ENCODE results near the gene CYP4V2.

The CYP4V2 gene

DNA sequence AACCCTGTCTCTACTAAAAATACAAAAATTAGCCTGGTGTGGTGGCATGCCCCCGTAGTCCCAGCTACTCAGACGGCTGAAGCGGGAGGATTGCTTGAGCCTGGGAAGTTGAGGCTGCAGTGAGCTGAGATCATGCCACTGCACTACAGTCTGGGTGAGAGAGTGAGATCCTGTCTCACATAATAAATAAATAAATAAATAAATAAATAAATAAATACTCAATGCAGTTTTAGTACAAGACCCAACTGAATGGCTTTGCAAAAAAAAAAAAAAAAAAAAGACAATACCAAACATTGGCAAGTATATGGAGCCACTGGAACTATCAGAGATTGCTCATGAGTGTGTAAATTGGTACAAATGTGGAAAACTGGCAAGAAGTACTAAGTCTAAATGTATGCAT is 3.3 kb upstream of the CYP4V2 start:
- no peak for DNase-seq (ENCODE audit: low read depth in 2 of 3, low spot score in 2 of 3)

DNA sequence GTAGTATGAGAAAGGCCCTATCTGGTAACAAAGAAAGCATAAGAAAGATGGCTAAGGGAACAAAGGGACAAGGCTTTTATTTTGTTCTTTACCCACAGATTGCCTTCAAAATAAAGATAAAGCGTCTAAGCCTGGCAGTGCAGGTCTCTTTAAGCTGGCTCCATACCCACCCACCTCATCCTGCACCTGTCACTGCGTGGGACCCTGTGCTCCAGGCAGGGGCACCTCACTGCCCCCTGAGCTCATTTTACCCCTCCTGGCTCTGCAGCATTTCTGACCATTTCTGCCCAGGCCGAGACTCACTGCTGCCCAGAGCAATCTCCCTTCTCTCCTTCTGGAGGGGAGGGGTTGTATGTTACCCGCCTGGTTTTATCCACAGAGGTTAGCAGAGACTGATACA is 1.7 kb upstream of the CYP4V2 start:
- DNase-seq (ENCODE audit: low read depth in 2 of 3, low spot score in 2 of 3): no peak

DNA sequence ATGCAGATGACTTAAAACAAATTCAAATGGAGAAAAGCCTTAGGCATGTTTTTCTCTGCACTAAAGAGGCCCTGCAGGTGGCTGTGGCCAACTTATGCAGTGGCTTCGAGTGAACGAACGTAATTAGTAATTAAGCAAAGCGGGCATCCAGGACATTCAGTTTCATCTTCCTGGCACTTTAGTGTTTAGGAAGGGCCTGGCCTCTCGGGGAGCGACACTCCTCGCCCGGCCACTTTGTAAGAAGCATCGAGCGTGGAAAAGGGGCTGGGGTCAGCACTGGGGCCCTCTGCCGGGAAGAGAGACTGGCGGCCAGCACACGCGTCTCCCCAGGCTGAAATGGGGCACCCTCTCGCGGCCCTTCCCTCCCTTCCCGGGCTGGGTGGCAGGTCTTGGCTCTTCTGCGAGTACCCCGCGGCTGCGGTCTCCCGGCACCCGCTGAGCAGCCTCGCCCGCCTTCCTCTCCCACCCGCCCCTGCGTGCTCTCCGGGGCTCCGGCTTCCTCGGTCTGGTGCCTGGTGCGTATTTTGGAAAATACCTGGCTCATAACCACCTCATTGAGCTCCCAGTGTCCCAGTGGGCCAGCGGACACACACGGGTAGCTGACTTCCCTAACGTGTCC is 677 bp upstream of the CYP4V2 start:
- DNase-seq (ENCODE audit: low read depth in 2 of 3, low spot score in 2 of 3): peak; percentile 14 to 29 (median 26)

DNA sequence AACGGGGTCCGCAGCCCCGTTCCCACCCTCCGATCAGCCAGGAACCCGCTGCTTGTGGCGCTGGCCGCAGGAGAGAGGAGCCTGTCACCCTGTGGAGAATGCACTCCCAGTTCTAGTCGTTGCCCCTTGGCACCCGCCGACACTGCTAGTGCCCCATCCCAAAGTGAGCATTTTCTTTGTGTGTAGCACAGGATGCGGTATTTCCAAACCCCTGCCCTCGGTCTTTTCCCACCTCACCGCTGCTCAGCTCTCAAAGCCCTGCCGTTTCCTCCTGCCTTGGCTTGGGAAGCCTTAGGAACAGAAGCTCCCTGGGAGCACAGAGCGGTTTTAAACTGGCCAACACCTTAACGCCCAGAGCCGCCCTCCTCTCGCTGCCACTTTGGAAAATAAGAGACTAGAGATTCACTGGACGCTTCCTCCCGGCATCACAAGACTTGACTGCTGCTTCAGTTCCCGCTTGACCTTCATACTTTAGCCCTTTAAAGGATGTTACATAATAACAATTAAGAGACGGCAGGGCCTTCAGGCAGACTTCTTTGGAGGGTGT is 772 bp downstream of the CYP4V2 start:
- peak; percentile 12 to 16 (median 13) for DNase-seq (ENCODE audit: low read depth in 2 of 3, low spot score in 2 of 3)

DNA sequence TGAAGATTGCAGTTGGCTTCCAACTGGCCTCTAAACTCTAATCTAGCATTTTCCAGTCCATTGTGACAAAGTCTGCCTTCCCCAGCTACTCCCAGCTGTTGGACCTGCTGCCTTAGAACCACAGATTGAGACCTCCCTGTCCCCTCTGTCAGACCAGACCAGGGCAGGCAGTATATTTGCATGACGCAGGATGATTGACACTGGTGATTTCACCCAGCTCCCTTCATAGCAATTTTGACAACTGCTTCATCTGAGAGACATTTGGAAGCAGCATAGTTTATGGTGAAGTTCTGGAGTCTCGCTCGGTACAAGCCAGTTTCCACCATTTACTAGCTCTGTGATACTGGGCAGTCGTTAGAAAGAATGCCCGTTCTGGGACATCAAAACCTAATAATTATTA is 2.5 kb downstream of the CYP4V2 start:
- no peak for DNase-seq (ENCODE audit: low read depth in 2 of 3, low spot score in 2 of 3)

DNA sequence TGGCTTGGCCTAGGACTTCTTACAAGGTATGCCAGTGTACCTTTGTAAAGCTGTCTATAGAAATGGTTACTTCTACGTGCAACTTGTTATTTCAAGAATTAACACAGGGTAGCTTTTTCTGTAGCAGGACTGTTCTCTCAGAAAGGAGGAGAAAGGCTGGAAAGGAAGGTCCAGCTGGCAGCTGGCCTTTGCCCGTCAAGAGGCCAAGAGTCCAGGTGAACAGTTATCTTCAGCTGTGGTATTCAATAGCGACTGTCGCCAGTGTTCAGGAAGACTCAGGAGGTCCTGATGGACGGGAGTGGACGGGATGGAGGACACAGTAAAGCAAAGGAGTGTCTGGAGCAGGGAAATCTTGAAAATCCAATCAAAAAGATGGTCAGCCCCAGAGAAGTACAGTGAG is 4.7 kb downstream of the CYP4V2 start:
- DNase-seq (ENCODE audit: low read depth in 2 of 3, low spot score in 2 of 3): no peak

DNA sequence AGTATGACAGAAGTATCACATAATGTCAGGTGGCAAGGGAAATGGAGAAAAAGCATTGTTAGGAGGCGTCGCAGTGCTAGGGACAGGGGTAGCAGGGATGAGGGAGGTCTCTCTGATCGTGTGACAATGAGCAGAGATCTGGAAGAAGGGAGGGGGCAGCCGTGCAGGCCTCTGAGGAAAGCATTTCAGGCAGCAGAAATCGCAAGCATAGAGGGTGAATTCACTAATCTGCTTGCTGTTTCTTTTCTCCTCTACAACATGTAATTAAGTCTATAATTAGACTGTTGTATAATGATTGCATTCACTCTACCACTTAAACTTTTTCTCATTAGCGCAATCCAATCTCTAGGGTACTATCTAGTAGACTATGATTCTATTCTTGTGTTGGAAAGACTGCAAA is 9.1 kb downstream of the CYP4V2 start:
- DNase-seq (ENCODE audit: low read depth in 2 of 3, low spot score in 2 of 3): no peak

DNA sequence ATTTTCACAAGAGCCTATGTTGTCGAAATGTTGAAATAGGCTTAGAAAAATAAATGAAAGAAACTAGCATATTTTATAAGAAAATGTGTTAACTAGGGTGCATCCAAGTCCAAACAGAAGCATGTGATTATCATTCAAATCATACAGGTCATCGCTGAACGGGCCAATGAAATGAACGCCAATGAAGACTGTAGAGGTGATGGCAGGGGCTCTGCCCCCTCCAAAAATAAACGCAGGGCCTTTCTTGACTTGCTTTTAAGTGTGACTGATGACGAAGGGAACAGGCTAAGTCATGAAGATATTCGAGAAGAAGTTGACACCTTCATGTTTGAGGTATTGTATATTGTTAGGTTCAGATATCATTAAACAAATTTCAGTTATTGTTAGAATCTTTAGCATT is 9.6 kb downstream of the CYP4V2 start:
- no peak for DNase-seq (ENCODE audit: low read depth in 2 of 3, low spot score in 2 of 3)

DNA sequence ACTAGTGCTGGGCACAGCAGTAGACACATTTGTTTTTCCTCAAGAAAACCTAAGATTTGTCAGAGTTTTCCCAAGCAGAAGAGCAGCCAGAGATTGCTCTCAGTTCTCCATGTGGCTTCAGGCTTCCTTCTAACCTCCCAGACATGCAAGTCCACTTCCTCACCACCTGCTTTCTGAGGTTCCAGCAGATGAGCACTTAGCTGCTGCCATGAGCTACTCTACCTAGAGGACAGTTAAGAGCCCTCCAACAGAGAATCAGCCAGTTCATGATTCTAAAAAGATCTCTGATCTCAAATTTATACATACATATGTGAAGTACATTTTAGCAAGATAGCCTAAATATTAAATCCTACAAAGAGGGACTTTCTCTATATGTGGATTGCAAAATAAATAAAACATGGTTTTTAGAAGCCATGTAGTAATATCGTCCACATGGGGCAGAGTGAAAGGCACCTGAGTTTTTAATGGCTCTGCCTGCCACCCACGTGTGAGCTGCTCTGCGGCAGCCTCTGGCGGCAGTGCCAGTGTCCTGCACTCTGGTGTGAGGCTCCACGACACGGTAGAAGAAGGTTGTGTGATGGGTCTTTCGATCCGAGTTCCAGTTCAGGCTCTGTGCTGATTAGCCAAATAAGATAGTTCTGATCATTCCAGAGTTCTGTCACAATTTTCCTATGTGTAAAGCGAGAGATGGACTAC is 10.3 kb downstream of the CYP4V2 start:
- DNase-seq (ENCODE audit: low read depth in 2 of 3, low spot score in 2 of 3): peak in 1 of 3 experiments; percentile 8

DNA sequence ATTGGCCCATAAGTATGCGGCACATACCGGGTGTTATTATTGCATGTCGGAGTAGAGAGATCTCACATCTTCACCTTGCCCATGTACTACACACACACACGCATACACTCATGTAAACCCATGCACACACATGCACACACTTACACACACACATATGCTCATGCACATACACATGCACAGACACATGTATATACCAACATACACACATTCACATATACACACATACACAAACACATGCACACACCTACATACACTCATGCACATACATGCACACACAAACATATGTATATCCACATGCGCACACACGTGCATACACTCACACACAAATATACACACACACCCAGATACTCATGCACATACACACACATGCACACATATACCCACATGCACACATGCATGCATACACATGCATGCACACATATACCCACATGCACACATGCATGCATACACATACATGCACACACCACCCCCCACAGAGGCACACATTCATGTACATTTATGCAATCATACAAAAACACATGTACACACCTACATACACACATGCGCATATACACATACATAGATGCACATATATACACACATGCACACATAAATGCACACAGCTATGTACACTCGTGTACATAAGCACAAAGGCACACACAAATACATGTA is 11.2 kb downstream of the CYP4V2 start:
- no peak for DNase-seq (ENCODE audit: low read depth in 2 of 3, low spot score in 2 of 3)

DNA sequence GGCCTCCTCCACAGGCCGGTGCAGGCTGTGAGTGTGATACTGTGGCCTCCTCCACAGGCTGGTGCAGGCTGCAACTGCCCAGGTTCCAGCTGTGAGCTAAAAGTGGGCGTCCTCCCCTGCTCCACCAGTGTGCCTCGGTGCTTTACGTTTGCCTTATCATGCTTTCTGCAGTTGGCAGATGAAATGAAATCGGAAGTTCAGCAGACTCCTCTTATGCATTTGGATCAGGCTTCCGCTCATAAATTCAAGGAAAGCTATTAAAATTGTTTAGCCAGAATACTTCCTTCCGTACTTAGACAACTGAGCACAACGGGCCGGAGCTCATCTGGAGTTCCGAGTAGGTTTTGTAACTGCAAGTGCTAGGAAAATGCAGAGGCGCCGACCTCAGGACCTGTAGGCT is 12.0 kb downstream of the CYP4V2 start:
- no peak for DNase-seq (ENCODE audit: low read depth in 2 of 3, low spot score in 2 of 3)

DNA sequence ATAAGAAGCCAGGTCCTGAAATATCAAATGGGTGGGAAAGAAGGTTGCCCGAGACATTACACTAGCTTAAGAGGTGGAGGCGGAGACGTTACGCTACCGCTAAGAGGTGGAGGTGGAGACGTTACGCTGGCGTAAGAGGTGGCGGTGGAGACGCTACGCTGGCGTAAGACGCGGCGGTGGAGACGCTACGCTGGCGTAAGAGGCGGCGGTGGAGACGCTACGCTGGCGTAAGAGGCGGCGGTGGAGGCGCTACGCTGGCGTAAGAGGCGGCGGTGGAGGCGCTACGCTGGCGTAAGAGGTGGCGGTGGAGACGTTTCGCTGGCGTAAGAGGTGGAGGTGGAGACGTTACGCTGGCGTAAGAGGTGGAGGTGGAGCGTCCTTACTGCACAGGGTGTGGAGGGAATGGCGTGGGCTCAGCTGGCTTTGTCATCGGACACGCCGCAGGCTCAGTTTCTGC is 12.8 kb downstream of the CYP4V2 start:
- peak in 1 of 3 experiments; percentile 29 for DNase-seq (ENCODE audit: low read depth in 2 of 3, low spot score in 2 of 3)

DNA sequence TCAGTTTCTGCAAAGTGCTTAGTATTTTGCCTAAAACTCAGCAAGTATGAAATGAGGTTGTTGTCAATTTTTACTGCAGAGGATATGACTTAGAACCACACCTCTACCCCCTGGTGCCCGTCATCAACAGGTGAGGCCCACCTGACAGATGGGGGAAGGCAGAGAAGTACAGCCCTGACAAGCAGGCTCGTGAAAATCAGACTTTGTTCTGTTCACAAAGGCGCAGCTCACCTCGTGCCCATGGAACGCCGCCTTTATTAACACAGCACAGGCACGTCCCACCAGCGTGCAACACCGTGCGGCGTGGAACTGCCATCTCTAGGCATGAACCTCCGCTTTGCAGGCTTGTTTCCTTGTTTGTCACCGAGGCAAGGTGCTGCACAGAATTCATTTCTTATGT is 13.3 kb downstream of the CYP4V2 start:
- DNase-seq (ENCODE audit: low read depth in 2 of 3, low spot score in 2 of 3): no peak

DNA sequence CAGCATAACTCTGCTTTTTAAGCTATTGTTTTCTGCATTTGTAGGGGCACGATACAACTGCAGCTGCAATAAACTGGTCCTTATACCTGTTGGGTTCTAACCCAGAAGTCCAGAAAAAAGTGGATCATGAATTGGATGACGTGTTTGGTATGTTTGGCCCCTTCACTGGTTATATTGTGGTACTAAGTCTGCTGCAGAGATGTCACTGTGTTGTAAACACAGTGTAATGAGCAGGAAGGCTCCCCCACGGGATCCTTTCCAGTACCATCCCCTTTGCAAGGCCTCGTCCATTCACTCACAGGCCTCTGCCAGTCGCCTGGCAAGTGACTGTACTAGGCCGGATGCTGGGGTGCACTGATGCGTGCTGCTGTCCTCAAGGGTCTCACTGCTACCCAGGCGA is 13.8 kb downstream of the CYP4V2 start:
- no peak for DNase-seq (ENCODE audit: low read depth in 2 of 3, low spot score in 2 of 3)

DNA sequence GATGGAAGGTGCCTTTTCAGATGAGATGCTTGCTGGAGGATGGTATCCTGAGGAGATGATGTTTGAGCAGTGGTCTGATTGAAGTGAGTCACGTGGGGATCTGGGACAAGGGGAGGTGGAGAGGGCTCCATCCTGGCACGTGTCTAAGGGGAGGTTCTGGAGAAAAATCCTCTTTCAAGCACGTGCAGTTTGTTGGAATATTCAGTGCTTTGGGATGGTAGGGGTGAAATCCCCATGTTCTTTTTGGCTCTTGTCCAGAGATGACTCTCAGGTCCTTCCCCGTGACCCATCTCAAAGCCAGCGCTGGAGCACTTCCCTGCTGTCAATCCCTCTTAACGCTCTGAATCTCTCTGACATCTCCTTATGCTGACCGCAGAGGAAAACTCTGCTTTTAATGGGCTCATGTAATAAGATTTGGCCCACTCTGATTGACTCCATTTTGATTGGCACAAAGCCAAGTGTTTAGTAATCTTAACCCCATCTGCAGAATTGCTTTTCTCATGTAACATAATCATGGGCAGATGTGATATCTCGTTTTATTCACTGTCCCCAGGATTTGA is 25.2 kb downstream of the CYP4V2 start:
- DNase-seq (ENCODE audit: low read depth in 2 of 3, low spot score in 2 of 3): no peak

DNA sequence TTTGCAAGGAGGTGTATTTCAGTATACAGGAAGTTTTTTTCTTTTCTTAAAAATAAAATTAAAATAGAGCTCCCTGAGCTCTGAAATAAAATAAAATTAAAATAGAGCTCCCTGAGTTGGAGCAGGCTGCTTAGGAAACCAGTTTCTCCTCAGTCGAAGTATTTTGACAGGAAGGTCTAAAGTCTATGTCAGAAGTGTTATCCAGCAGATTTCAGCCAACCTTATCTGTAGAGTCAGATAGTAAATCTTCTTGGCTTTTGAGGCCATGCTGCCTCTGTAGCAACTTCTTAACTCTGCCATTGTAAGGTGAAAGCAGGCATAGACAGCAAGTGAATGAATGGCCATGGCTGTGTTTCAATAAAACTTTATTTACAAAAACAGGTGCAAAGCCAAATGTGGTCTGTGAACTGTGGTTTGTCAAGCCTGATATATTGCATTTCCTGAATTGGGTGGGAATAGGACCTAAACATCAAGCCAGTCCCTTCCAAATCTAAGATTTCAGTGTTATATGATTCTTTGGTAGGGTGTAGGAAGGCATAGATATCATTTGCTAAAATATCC is 26.4 kb downstream of the CYP4V2 start:
- no peak for DNase-seq (ENCODE audit: low read depth in 2 of 3, low spot score in 2 of 3)

DNA sequence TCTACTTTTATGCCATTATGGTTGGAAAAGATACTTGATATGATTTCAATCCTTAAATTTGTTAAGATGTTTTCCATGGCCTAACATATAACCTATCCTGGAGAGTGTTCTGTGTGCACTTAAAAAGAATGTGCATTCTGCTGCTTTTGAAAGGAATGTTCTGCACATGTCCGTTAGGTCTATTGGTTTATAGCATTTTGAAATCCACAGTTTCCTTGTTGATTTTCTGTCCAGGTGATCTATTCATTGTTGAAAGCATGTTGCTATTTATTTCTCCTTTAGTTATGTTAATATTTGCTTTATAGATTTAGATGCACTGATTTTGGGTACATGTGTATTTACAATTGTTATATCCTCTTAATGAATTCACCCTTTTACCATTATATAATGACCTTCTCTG is 30.3 kb downstream of the CYP4V2 start:
- no peak for DNase-seq (ENCODE audit: low read depth in 2 of 3, low spot score in 2 of 3)

DNA sequence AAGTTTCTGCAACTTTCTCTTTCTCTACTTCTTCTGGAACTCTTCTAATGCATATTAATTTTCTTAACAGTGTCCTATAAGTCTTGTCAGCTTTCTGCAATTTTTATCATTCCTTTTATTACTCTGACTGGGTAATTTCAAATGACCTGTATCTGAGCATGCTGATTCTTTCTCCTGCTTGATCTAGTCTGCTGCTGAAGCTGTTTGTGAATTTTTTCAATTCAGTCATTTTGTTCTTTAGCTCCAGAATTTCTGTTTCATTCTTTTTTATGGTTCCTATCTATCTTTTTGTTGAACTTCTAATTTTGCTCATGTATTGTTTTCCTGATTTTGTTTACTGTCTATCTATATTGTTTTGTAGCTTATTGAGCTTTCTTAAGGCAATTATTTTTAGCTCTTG is 34.5 kb downstream of the CYP4V2 start:
- no peak for DNase-seq (ENCODE audit: low read depth in 2 of 3, low spot score in 2 of 3)

DNA sequence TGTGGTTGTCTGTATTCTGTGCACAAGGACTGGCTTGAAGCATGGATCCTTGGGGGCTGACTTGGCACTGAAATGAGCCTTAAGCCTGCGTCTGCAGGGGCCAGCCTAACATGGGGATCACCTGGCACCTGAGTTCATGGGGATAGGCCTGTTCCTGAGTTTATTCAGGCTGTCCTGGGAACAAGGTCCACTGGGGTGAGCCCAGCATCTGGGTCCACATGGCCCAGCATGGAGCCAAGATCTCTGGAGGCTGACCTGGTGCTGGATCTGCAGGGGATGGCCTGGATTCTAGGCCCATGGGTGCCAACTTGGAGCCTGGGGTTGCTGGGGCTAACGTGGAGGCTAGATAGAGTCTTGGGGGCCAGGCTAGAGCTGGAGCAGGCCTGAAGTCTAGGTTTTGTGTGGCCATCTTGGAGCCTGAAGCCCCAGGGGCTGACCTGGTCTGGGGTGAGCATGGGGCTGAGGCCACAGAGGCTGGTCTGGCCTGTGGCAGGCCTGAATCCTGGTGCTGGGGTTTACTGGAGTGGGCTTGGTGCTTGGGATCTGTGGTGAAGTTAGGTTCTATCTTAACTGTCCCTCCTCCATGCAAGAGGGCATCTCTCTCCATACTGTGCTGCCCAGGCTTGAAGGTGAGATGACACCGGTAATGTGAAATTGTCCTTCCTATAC is 35.3 kb downstream of the CYP4V2 start:
- no peak for DNase-seq (ENCODE audit: low read depth in 2 of 3, low spot score in 2 of 3)

DNA sequence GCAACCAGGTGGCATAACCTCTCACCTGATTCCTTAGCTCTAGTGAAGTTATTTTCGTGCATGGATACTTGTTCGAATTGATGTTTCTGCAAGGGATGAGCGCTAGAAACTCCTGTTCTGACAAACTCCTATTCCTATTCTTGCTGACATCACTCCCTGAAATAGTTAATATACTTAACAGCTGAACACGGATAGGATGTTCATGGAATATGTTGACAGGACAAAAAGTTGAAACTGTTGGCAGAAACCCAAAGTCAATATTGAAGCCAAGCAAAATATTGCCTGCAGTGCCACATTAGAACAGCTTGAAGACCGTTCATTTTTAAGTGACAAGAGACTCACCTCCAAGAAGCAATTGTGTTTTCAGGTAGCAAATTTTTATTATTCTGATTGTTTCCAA is 35.9 kb downstream of the CYP4V2 start, which contains the start of gene KLKB1:
TSS of gene KLKB1 (plus strand) at position 287 of the 400 bp plus-strand sequence. CDS start 689 bp downstream, outside the sequence.
- DNase-seq (ENCODE audit: low read depth in 2 of 3, low spot score in 2 of 3): no peak

All from activated CD8-positive, alpha-beta memory T cell treated with anti-CD3 and anti-CD28 coated beads for 48 hours (primary cell).